ENCODE results near the gene CCND1.
A peak's percentile ranks its signal among the peaks of the same experiment; 100 is the strongest.

Gene CCND1

DNA sequence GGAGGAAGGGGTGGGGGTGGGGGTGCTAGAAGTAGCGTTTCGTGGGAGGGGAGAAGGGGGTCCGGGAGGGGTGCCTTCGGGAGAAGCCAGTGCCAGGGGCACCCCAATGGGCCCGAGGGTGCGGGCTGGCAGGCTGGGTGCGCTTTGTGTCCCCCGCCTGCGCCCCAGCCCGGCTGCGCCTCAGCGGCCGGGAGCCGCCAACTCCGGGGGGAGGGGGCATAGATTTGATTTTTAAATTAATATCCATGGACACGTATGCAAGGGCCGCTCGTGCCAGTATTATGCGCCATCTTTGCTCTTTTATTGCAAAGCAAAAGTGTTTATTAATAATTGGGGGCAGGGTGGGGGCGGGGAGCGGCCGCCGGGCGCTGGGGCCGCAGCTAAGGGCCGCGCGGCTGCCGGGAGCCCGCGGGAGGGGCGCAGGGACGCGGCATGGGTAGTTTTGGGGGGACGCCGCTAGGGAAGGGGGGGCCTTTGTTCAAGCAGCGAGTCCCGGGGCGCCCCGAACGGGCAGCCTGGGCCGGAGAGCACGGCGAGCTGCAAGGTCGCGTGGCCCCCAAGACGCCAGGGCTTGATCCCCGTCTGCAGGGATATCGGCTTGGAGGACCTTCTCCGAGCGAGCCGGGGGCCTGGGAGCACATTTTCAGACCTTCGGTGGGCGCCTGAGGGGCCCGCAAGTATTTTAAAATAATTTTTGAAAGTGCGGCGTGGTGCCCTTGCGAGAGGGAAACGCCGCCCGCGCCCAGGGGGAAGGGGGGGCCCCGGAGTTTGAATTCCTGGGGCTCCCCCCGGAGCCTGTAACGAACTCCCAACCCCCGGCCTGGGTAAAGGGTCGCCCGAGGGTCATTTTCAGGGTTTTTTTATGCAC is 959 bp downstream of the CCND1 start:
- DNase-seq (ENCODE audit: low spot score), result no peak

DNA sequence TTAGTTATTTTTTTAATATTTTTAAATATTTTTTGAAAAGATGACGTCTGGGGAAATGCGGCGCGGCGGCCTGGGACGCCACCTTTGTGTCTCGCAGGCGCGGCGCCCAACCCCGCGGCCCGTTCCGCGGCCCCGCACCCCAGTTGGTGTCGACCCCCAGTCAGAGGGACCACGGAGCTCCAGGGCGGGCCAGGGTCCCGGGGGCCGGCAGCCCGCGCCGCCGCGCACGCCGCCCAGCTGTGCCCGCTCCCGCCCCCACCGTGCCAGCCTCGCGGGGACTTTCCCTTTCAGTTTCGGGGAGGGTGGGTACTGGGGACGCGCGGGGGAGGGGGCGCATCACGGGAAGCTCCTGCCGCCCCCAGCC is 1.6 kb downstream of the CCND1 start:
- no peak for DNase-seq (ENCODE audit: low spot score)

DNA sequence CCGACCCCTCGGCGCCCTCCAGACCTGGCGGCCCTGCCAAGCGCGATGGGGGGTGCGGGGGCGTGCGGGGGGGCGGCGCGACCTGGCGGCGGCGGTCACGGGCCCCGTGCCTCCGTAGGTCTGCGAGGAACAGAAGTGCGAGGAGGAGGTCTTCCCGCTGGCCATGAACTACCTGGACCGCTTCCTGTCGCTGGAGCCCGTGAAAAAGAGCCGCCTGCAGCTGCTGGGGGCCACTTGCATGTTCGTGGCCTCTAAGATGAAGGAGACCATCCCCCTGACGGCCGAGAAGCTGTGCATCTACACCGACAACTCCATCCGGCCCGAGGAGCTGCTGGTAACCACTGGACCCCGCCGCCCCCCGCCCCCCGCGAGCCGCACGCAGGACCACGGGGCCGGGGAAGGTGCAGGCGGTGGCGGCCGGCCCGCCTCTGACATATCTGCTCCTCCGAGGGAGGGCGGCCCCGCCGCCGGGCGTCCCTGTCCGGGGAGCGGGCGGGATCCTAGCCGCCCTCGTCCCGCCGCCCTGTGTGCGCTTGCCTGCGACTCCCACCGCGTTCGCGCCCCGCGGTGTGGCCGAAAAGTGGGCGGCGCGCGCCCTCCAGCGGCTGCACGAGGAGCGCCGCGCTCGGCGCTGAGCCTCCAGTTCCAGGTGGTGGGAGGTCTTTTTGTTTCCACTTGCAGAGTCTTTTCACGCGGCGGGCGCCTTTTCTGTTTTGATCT is 2.1 kb downstream of the CCND1 start:
- DNase-seq (ENCODE audit: low spot score), result peak; percentile 76

DNA sequence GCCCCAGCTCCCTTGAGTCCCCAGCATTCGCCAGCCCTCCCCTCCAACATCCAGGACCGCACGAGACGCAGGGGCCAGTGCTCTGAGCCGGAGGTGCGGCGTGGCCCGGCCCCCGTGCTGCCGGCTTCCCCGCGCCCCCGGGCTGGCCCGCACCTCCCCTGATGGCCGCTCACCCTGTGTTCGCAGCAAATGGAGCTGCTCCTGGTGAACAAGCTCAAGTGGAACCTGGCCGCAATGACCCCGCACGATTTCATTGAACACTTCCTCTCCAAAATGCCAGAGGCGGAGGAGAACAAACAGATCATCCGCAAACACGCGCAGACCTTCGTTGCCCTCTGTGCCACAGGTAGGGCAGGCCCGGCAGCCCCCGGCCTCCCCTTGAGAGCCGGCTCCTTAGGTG is 2.7 kb downstream of the CCND1 start:
- no peak for DNase-seq (ENCODE audit: low spot score)

DNA sequence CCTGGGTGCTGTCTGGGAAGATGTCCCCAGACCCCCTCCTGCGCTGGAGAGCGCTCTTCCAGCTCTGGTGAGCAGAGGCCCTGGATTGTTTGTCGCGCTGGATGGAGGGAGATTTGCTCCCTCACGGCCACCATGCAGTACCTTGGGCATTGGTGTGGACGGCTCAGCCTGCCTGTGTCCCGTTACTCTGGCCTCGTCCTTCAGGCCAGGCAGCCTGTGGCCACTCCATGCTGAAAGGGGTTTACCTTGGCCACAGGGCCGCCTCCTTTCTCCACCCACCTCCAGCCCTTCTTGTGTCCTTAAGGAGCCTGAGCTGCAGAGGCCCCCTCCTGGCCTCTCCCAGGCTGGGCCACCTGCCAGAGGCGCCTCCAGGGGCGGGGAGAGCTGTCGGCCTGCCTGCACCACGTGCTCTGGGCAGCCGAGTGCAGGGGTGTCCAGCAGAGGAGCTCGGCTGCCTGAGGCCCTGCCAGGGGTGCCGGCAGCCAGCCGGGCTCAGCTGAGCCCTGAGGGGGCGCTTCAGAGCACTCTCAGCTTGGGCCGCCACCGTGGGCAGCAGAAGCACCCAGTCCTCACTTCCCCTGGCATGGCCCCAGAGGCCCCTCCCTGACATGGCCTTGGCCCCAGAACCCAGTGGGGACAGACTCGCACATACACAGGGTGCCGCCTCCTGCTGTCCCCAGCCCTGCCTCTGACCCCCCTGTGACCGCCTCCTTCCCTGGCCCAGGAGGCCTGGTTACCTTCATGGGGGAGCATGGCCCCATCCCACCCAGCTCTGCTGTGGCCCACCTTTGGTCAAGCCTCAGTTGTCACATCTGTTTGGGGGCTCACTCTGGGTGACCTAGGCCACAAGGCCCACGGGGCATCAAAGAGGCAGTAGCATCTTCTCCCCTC is 3.4 kb downstream of the CCND1 start:
- peak; percentile 80 for DNase-seq (ENCODE audit: low spot score)

DNA sequence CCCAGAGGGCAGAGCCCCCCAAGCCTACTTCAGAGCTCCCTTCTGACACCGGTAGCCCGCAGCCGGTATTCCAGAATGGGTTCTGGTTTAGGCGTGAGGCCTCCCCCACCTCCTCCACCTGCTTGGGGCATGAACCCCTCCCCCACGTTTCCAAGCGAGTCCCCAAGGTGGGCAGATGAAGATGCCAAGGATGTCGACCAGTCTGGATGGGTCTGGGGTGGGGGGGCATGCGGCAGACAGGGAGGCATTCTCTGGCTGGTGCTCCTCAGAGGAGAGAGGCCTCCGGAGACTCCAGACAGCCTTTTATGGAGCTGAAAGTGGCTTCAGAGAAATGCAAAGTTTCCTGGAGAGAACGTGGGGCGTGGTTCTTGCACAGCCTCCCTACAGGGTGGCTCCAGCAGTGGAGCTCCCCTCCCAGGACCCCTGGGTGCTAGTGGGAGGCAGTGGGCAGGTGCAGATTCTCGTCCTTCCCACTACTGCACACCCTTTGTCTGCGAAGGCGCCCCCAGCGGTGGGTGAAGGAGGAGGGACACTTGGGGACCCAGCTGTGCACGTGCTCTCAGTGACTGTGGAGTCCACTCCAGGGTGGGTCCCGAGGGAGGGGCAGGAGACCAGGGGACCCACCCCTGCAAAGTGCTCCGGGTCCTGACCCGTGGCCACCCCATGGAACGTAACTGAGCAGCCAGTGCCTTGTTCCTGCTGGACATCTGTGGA is 4.2 kb downstream of the CCND1 start:
- DNase-seq (ENCODE audit: low spot score), result no peak

DNA sequence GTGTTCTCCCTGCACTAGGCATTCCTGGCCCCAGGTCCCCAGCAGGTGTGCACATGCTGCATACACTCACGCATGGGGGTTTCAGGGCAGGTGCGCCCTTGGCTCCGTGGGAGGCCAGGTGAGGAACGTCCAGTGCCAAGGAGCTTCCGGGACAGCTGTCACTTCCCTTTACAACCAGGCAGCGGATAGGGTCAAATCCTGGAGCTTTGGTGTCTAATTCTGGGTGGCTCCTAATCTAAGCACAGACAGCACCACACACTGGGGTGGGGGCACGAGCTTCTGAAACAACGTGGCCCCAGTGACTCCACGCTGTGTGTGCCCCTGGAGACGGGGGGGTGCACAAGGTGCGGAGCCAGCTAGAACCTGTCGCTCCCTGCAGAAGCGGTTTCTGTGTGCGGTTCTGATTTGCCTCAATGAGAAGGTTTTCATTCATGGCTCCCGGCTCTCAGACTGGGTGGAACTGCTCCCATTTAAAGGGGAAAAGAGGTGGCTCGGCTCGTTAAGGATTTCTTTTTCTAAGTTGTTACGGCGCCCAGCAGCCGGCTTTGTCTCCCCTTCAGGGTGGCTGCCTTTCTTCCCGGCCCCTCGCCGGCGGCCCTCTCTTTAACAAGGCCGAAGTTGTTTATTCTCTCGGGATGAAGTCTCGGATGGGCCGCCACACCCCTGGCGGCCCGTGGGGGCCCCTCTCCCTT is 5.0 kb downstream of the CCND1 start:
- no peak for DNase-seq (ENCODE audit: low spot score)

DNA sequence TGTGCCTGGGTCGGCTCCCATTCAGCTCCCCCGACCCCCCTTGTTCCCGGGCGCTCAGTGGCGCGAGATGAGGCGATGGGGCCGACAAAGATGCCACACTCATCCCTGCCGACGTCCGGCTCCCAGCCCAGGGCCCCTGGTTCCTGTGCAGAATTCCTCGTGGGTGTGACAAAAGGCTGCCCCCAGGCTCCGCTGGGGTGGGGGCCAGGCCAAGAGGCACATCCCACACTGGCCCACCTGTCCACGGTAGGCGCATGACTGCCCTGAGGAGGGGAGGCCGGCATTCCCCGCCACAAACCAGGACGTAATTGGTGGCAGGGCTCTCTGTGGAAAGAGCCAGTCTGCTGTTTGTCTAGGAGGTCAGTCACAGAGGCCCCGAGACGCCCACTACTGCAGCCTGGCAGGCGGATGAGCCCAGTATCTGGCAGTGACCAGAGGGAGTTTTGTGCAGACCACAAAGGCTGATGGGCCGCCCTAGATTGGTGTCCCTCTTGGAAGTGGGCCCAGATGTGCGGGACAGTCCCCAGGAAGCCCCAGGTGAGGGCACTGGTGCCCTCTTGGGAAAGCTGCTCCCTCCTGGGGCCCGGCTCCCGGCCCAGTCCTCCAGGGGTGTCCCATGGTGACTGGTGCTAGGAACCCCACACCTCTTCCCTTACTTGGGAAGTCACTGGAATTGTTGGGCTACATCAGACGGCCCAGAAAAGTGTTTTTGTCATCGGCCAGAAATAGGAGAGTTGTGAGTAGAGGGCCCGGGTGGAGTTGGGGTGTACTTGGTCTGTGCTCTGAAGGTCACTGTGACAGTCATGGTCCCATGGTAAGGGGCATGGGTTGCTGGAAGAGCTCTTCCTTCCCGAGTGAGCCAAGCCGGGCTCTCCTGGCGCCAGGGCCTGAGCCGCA is 5.8 kb downstream of the CCND1 start:
- DNase-seq (ENCODE audit: low spot score), result no peak

DNA sequence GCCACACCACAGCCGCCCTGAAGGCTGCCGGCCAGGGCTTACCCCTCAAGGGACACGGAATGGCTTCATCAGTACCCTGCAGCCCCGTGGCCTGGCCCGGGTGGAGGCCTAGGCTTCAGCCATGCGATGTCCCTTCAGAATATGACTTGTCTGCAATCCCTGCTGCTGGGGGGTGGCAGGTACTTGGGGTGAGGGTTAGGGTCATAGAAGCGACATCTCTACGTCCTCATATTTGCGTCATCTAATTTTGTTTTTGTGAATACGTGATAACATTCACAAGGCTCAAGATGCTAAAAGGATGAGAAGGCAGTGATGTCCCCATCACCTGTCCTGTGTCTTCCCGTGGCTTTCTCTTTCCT is 6.4 kb downstream of the CCND1 start:
- DNase-seq (ENCODE audit: low spot score), result no peak

DNA sequence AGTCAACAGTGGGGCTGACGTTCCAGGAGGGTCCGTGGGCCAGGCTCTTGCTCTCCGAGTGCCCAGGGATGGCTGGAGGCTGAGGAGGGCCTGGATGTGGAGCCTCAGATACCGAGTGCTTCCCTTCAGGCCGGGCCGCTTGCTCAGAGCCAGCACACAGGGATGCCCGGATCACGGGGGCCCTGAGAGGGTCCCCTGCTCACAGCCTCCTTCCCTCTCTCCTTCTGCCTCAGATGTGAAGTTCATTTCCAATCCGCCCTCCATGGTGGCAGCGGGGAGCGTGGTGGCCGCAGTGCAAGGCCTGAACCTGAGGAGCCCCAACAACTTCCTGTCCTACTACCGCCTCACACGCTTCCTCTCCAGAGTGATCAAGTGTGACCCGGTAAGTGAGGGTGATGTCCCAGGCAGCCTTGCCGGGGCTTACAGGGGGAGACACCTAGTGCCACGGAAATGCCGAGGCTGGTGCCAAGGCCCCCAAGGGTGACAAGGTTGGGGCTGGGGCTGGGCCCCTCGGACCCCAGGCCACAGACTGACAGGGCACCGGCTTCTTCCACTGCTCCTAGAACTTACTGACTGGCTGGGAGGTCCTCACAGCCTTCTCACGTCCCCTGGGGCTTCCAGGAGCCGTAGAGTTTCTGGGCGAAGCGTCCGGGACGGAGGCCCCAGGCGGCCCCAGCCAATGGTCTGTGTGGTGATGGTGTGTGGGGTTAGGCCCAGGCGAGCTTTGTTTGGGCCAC is 7.0 kb downstream of the CCND1 start:
- no peak for DNase-seq (ENCODE audit: low spot score)

DNA sequence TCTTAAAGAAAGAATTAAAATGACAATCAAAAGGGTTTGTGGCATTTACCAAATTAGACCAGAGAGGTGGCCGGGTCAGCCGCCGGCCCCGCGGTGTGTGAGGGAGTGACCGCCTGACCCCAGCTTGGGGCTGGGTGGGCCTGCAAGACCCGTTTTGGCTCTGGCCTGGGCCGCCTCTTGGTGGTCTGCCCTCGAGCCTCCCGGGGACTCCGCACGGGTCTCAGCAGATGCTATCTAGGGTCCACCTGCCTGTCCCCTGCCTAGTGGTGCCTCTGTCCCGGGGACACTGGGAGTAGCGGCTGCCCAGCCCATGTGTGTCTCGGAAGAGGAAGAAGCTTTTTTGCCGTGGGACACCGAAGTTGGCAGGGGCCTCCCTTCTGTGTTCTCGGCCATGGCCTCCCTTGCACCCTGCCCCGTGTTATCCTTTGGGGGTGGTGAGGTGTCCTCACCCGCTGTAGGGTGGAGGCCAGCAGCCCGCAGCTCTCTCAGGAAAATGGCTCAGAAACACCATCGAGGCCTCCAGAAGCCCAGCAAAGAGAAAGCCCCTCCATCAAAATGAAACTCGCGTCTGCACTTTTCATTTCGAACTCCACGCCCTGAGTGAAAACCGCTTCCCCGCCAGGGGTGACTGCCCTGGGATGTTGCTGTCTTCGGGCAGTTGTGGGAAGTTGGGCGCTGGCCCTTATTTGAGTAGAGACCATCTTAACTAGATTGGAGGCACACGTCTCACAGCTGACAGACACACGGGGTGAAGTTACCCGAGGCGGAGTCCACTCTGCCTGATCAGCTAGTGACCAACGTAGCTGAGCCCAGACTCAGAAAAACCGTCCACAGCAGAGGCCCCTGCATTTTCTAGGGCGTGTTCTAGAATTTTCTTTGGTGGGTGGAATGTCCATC is 8.0 kb downstream of the CCND1 start:
- no peak for DNase-seq (ENCODE audit: low spot score)

DNA sequence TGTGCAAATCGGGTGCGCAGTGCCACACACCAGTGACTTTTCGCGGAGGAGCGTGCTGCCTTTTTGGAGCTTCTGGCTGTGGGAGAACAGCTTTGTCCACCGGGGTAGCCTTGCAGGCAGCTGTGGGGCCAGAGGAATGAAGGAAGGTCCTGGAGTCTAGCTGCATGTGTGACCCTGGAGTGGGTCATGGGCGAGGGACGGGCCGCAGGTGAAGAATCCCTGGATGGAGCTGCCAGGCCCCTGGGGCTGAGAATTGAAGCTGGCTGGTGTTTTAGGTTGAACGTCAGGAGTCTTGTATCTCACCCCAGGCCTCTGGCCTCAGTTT is 8.6 kb downstream of the CCND1 start:
- DNase-seq (ENCODE audit: low spot score), result no peak

DNA sequence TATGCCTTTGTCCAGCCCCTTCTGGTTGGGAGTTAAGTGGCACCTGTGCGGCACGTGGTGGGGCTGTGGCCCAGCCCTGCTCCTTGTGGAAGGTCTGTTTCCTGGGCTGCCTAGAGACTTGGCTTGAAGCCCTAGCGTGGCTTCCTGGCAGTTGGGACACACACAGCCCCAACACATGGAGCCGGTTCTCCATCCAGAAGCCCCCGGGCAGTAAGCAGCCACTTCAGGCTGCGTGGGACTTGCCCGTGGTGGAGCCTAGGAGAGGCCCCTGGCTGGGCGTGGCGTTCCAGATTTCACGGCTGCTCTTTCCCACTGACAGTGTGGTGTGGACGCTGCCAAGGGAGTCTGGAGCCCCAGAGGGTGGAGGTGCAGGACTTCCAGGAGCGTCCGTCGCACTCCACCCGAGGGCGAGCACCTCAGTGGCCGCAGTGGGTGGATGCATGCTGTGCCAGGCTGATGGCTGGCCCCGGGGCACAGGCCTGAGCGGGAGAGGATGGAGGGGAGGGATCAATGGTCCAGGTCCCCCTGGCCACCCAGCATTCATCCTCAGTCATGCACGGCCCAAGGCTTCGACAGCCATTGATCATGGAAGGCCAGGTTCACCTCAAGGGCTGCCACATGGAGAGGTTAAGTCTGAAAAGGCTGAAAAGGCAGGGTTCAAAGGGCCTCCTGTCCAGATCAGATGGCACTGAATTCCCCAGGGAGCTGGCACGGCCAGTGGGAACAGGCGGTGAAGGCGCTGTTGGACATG is 9.3 kb downstream of the CCND1 start:
- no peak for DNase-seq (ENCODE audit: low spot score)

DNA sequence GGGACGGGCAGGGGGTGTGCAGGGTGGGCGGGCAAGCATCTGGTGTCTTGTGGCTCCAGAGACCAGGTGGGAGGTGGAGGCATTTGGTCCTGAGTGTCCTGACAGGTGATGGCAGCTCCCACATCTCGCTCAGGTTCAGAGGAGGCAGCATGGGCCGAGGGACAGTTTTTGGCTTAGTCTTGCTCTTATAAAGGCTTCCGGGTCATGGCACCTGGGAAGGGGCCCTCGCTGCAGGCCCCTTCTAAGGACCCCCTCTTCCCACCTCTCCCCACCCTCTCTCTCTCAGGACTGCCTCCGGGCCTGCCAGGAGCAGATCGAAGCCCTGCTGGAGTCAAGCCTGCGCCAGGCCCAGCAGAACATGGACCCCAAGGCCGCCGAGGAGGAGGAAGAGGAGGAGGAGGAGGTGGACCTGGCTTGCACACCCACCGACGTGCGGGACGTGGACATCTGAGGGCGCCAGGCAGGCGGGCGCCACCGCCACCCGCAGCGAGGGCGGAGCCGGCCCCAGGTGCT is 9.9 kb downstream of the CCND1 start:
- no peak for DNase-seq (ENCODE audit: low spot score)

DNA sequence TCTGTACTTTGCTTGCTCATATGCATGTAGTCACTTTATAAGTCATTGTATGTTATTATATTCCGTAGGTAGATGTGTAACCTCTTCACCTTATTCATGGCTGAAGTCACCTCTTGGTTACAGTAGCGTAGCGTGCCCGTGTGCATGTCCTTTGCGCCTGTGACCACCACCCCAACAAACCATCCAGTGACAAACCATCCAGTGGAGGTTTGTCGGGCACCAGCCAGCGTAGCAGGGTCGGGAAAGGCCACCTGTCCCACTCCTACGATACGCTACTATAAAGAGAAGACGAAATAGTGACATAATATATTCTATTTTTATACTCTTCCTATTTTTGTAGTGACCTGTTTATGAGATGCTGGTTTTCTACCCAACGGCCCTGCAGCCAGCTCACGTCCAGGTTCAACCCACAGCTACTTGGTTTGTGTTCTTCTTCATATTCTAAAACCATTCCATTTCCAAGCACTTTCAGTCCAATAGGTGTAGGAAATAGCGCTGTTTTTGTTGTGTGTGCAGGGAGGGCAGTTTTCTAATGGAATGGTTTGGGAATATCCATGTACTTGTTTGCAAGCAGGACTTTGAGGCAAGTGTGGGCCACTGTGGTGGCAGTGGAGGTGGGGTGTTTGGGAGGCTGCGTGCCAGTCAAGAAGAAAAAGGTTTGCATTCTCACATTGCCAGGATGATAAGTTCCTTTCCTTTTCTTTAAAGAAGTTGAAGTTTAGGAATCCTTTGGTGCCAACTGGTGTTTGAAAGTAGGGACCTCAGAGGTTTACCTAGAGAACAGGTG is 11.1 kb downstream of the CCND1 start:
- DNase-seq (ENCODE audit: low spot score), result no peak

DNA sequence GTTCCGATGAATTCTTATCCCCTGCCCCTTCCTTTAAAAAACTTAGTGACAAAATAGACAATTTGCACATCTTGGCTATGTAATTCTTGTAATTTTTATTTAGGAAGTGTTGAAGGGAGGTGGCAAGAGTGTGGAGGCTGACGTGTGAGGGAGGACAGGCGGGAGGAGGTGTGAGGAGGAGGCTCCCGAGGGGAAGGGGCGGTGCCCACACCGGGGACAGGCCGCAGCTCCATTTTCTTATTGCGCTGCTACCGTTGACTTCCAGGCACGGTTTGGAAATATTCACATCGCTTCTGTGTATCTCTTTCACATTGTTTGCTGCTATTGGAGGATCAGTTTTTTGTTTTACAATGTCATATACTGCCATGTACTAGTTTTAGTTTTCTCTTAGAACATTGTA is 12.0 kb downstream of the CCND1 start:
- no peak for DNase-seq (ENCODE audit: low spot score)

DNA sequence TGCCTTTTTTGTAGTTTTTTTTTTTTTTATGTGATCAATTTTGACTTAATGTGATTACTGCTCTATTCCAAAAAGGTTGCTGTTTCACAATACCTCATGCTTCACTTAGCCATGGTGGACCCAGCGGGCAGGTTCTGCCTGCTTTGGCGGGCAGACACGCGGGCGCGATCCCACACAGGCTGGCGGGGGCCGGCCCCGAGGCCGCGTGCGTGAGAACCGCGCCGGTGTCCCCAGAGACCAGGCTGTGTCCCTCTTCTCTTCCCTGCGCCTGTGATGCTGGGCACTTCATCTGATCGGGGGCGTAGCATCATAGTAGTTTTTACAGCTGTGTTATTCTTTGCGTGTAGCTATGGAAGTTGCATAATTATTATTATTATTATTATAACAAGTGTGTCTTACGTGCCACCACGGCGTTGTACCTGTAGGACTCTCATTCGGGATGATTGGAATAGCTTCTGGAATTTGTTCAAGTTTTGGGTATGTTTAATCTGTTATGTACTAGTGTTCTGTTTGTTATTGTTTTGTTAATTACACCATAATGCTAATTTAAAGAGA is 12.5 kb downstream of the CCND1 start:
- no peak for DNase-seq (ENCODE audit: low spot score)

Data from AG20443 (cell line).